Mesodermal cell (in vitro differentiated cells): ENCODE data around the gene KCNJ6. TPM values are rescaled to one million over a fixed set of nuclear protein-coding genes. Genes with fewer than 3 reads are reported as not detected.

Experiments used
- H3K27ac ChIP-seq: 2 replicates; pipeline ENCODE4 v1.7.0; 2013; ENCODE audit warnings: mild to moderate bottlenecking, low read depth, low read length, moderate library complexity; ENCODE audit not compliant: severe bottlenecking
- H3K36me3 ChIP-seq: 2 replicates; pipeline ENCODE4 v1.7.1; 2013; ENCODE audit warnings: mild to moderate bottlenecking, low read length, moderate library complexity; ENCODE audit not compliant: control insufficient read depth, insufficient read depth
- H3K4me1 ChIP-seq: one replicate; pipeline ENCODE4 v1.7.1; 2013; ENCODE audit warnings: mild to moderate bottlenecking, low read length; ENCODE audit not compliant: insufficient read depth, control insufficient read depth, poor library complexity, severe bottlenecking
- H3K4me3 ChIP-seq: 2 replicates; pipeline ENCODE4 v1.7.0; 2013; ENCODE audit warnings: low read length, control low read depth, mild to moderate bottlenecking; ENCODE audit not compliant: insufficient read depth, poor library complexity, severe bottlenecking; ENCODE audit errors: extremely low read depth
- H3K9me3 ChIP-seq: 2 replicates; pipeline ENCODE4 v1.7.1; 2013; ENCODE audit warnings: mild to moderate bottlenecking, low read length, moderate library complexity; ENCODE audit not compliant: control insufficient read depth
- WGBS, 2 experiments: methylation state at CpG; one replicate each; pipeline ENCODE4 v1.1.5; 2013; ENCODE audit warnings: missing lambda C conversion rate in 2 of 2; ENCODE audit not compliant: insufficient coverage in 2 of 2; 5-methylcytosine and 5-hydroxymethylcytosine counted together
- polyA plus RNA-seq, 2 experiments: library from polyadenylated mRNA; stranded (reverse); fragments of 50-300 nt; gene quantifications; one replicate each; pipeline ENCODE4 v1.2.3, GENCODE V29; 2013

The KCNJ6 gene, protein sequence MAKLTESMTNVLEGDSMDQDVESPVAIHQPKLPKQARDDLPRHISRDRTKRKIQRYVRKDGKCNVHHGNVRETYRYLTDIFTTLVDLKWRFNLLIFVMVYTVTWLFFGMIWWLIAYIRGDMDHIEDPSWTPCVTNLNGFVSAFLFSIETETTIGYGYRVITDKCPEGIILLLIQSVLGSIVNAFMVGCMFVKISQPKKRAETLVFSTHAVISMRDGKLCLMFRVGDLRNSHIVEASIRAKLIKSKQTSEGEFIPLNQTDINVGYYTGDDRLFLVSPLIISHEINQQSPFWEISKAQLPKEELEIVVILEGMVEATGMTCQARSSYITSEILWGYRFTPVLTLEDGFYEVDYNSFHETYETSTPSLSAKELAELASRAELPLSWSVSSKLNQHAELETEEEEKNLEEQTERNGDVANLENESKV
- polyA plus RNA-seq (2013, experiment 1 of 2) = 0.15 TPM
- polyA plus RNA-seq (2013, experiment 2 of 2) = 0.25 TPM

GRCh38 chr21:37916310-37917051 lies at the start of gene KCNJ6:
KCNJ6 (minus strand) TSS chr21:37916457; CDS start chr21:37840682, 75,775 bp downstream.
- H3K27ac ChIP-seq = no peak within 1 kb of the TSS
- peak within 1 kb of the TSS; percentile 50 for H3K4me3 ChIP-seq
- no peaks in the 10 kb centered on the region for H3K36me3 ChIP-seq
- no peaks in the 10 kb centered on the region for H3K9me3 ChIP-seq
- no peaks in the 10 kb centered on the region for H3K4me1 ChIP-seq
- WGBS, 2 experiments = 1 to 2% methylated on average over 48 to 52 of the region's 56 CpGs

- 76 to 81% methylated on average over 7 of the region's 11 CpGs for WGBS, 2 experiments
- Histone ChIP-seq H3K9me3 (no peaks in the 10 kb centered on the region), H3K27ac (no peak overlapping the region), H3K36me3 (no peaks in the 10 kb centered on the region), H3K4me1 (no peaks in the 10 kb centered on the region), H3K4me3 (no peak overlapping the region)
These were observed 49.0 kb upstream of the KCNJ6 start for GRCh38 chr21:37965088-37965805.

DNA sequence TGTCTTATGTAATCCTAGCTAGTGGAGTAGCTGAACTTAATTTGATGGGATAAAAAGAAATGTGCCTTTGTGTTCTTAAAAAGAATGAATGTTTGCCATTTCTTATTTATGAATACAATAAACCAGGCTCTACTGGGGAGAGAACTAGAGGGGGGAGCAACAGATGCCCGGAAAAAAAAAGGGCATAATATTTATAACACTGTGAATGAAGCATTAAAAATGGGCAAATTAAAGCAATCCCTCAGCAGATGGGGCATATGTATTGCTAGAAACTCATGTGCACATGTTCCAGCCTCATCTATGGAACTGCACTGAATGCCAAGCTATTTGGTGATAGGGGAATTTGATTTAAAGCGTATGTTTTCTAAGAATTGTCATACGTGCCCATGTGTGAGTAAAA lies 42.3 kb upstream of the KCNJ6 start:
- H3K4me3 ChIP-seq = no peak overlapping the region
- H3K9me3 ChIP-seq = no peaks in the 10 kb centered on the region
- no peaks in the 10 kb centered on the region for H3K4me1 ChIP-seq
- H3K36me3 ChIP-seq = no peaks in the 10 kb centered on the region
- 100% methylated on average over 1 to 2 of the region's 3 CpGs for WGBS, 2 experiments
- H3K27ac ChIP-seq = no peak overlapping the region

GRCh38 chr21:37956772-37957171 lies 40.5 kb upstream of the KCNJ6 start:
- Histone ChIP-seq H3K36me3 (no peaks in the 10 kb centered on the region), H3K4me3 (no peak overlapping the region), H3K9me3 (no peaks in the 10 kb centered on the region), H3K4me1 (no peaks in the 10 kb centered on the region), H3K27ac (no peak overlapping the region)
- 77 to 100% methylated on average over 4 to 6 of the region's 9 CpGs for WGBS, 2 experiments

GRCh38 chr21:37945036-37945435 lies 28.8 kb upstream of the KCNJ6 start:
- no peaks in the 10 kb centered on the region for H3K36me3 ChIP-seq
- WGBS, 2 experiments = 100% methylated on average over 1 of the region's 2 CpGs; no CpG with 5 or more reads in 1 of the 2 experiments
- no peaks in the 10 kb centered on the region for H3K9me3 ChIP-seq
- no peak overlapping the region for H3K27ac ChIP-seq
- H3K4me1 ChIP-seq = peaks cover 3% of the 10 kb centered on the region
- H3K4me3 ChIP-seq = no peak overlapping the region

DNA sequence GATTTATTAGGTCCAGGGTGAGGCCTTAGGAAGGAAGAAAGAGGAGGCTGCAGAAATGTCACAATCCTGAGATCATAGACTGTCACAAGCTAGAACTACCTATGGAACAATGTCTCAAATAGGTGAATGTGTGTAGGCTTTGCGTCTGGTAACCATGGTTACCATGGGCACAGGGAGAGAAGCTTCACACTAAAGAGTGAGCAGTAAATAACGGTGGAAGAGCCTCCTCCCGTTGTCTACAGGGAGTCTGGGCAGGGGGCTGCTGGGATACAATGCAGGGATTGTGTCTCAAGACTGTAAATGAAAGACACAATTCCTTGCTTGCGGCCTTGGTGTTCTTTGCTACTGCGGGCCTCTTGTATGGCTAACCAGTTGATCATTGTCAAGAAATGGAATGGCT lies 28.2 kb upstream of the KCNJ6 start:
- Histone ChIP-seq H3K4me3 (no peak overlapping the region), H3K4me1 (peaks cover 3% of the 10 kb centered on the region), H3K9me3 (no peaks in the 10 kb centered on the region), H3K36me3 (no peaks in the 10 kb centered on the region), H3K27ac (no peak overlapping the region)
- 64 to 69% methylated on average over 4 to 5 of the region's 5 CpGs for WGBS, 2 experiments

DNA sequence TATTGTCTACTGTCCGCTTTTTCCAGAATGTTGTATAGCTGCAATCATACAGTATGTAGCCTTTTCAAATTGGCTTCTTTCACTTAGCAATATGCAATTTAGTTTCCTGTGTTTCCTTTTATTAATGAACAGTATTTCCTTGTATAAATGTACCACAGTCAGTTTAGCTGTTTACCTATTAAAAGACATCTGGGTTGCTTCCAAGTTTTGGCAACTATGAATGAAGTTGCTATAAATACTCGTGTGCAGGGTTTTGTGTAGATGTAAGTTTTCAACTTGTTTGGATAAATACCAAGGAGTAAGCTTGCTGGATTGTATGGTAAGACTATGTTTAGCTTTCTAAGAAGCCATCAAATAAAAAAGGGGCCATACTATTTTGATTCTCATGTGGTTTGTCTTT lies 24.4 kb upstream of the KCNJ6 start:
- 50 to 88% methylated on average over 1 of the region's 2 CpGs for WGBS, 2 experiments

DNA sequence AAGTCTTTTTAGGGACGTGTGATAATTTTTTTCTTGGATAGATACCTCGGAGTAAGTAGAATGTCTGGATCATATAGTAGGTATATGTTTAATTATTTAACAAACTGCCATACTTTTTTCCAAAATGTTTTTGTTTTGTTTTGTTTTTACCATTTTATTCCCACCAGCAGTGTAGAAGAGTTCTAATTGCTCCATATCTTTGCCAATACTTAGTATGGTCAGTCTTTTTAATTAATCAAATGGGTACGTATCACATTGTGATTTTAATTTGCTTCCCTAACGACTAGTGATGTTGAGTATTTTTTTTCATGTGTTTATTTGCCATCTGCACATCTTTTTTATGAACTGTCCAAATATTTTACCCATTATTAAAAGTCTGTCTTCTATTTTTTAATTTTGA lies 23.6 kb upstream of the KCNJ6 start:
- Histone ChIP-seq H3K9me3 (no peaks in the 10 kb centered on the region), H3K36me3 (no peaks in the 10 kb centered on the region), H3K4me1 (no peaks in the 10 kb centered on the region), H3K4me3 (no peak overlapping the region), H3K27ac (no peak overlapping the region)
- WGBS, 2 experiments = 100% methylated on average over 2 of the region's 4 CpGs; no CpG with 5 or more reads in 1 of the 2 experiments

More for the DNA sequence above, 24.4 kb upstream of the KCNJ6 start:
- no peak overlapping the region for H3K27ac ChIP-seq
- no peak overlapping the region for H3K4me3 ChIP-seq
- no peaks in the 10 kb centered on the region for H3K9me3 ChIP-seq
- no peaks in the 10 kb centered on the region for H3K4me1 ChIP-seq
- no peaks in the 10 kb centered on the region for H3K36me3 ChIP-seq

GRCh38 chr21:37939251-37939650 lies 23.0 kb upstream of the KCNJ6 start:
- Histone ChIP-seq H3K36me3 (no peaks in the 10 kb centered on the region), H3K27ac (no peak overlapping the region), H3K9me3 (no peaks in the 10 kb centered on the region), H3K4me1 (no peaks in the 10 kb centered on the region), H3K4me3 (no peak overlapping the region)
- 88 to 89% methylated on average over 2 to 3 of the region's 4 CpGs for WGBS, 2 experiments

DNA sequence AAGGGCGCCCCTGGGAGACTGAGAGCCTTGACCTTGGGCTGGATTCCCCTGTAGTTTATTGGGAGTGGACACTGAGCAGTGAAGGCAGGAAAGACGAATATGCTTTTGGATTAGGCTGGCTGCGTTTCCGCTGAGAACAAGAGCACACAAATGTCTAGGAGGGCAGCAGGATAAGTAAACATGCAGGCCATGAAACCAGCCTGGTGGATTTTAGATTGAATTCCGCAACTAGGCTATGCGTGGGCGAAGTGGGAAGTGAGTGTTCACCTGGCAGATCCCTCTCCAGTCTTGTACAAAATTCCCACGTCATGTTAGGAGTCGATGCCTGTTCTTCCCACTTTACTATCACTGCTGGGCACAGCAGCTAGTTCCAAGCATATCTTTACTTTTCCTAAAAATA lies 21.4 kb upstream of the KCNJ6 start:
- no peak overlapping the region for H3K4me3 ChIP-seq
- H3K9me3 ChIP-seq = peaks cover 8% of the 10 kb centered on the region
- no peaks in the 10 kb centered on the region for H3K4me1 ChIP-seq
- no peak overlapping the region for H3K27ac ChIP-seq
- 82 to 89% methylated on average over 7 to 8 of the region's 9 CpGs for WGBS, 2 experiments
- H3K36me3 ChIP-seq = no peaks in the 10 kb centered on the region
